Sigmoid colon (tissue), 7 donors: ENCODE data around the gene PUM1. TPM values are rescaled to one million over a fixed set of nuclear protein-coding genes. Genes with fewer than 3 reads are reported as not detected.

ENCODE experiments used
- DNase-seq: peaks from one replicate; pipeline ENCODE4 v3.0.0-alpha.2; 2019
- H3K27ac ChIP-seq, 4 donors: fragments of 200-600 bp; sonication (generic); one replicate each; pipeline ENCODE4 v1.5.1; 2016 to 2019; ENCODE audit warnings: mild to moderate bottlenecking in 1 of 4
- H3K27me3 ChIP-seq, 3 donors: fragments of 200-600 bp; sonication (generic); one replicate each; pipeline ENCODE4 v1.5.1; 2019; ENCODE audit warnings: mild to moderate bottlenecking in 1 of 3
- H3K36me3 ChIP-seq, 4 donors: fragments of 200-600 bp; sonication (generic); one replicate each; pipeline ENCODE4 v1.5.1; 2016 to 2019
- H3K4me1 ChIP-seq, 4 donors: fragments of 200-600 bp; sonication (generic); one replicate each; pipeline ENCODE4 v1.5.1; 2017 to 2019
- H3K4me3 ChIP-seq, 4 donors: fragments of 200-600 bp; sonication (generic); one replicate each; pipeline ENCODE4 v1.5.1; 2017 to 2019; ENCODE audit warnings: mild to moderate bottlenecking in 2 of 4, moderate library complexity in 1 of 4
- H3K9me3 ChIP-seq, 4 donors: fragments of 200-600 bp in 3 of 4; sonication (generic) in 3 of 4; one replicate each; pipeline versions ENCODE4 v1.5.1 to v1.6.1; 2013 to 2019
- EP300 ChIP-seq, 4 donors: sonication (generic); formaldehyde crosslinking; IDR thresholded peaks; one replicate each; pipeline ENCODE4 v1.6.1; 2017; ENCODE audit warnings: antibody characterized with exemption in 4 of 4
- POLR2A ChIP-seq, 2 donors: fragments of 450-650 bp; IDR thresholded peaks; one replicate each; pipeline ENCODE4 v1.6.1; 2016; ENCODE audit warnings: antibody characterized with exemption in 2 of 2, mild to moderate bottlenecking in 2 of 2, moderate library complexity in 2 of 2
- POLR2AphosphoS5 ChIP-seq, 4 donors: sonication (generic); formaldehyde crosslinking; IDR thresholded peaks; one replicate each; pipeline ENCODE4 v1.6.1; 2017; ENCODE audit warnings: antibody characterized with exemption in 4 of 4
- WGBS, 2 donors: extraction: QIAGEN DNeasy Blood & Tissue Kit; methylation state at CpG; one replicate each; pipeline ENCODE4 v1.1.7; 2013; 5-methylcytosine and 5-hydroxymethylcytosine counted together
- intact Hi-C: fragments of 100-400 bp; cut with DNase I; formaldehyde crosslinking; loops from one replicate; pipeline ENCODE4 v1.15.1; 2023
- polyA plus RNA-seq, 3 donors: library from polyadenylated mRNA; stranded (reverse); fragments of 200-250 nt; gene quantifications; one replicate each; pipeline ENCODE4 v1.2.3, GENCODE V29; 2013
- total RNA-seq, 4 donors: library from RNA; depleted of rRNA; stranded (reverse); fragments of >200 nt; gene quantifications; one replicate each; pipeline ENCODE4 v1.1.0, GENCODE V29; 2016
- TF ChIP-seq, protein P1 (sequence below), 4 experiments: fragments of 450-650 bp in 3 of 4; fragments of 200-600 bp in 1 of 4; IDR thresholded peaks; one replicate each; pipeline ENCODE4 v1.5.1; 2016 to 2019; ENCODE audit warnings: antibody characterized with exemption in 4 of 4, mild to moderate bottlenecking in 3 of 4, moderate library complexity in 2 of 4
- donor health status: healthy with polysubstance abuse.
- donor health status: Bipolar disorder and iron deficiency.
- donor health status: healthy.

PUM1 gene
- total and polyA plus RNA-seq, 7 donors: 16.9 to 89.5 (median 66.4) TPM

DNA sequence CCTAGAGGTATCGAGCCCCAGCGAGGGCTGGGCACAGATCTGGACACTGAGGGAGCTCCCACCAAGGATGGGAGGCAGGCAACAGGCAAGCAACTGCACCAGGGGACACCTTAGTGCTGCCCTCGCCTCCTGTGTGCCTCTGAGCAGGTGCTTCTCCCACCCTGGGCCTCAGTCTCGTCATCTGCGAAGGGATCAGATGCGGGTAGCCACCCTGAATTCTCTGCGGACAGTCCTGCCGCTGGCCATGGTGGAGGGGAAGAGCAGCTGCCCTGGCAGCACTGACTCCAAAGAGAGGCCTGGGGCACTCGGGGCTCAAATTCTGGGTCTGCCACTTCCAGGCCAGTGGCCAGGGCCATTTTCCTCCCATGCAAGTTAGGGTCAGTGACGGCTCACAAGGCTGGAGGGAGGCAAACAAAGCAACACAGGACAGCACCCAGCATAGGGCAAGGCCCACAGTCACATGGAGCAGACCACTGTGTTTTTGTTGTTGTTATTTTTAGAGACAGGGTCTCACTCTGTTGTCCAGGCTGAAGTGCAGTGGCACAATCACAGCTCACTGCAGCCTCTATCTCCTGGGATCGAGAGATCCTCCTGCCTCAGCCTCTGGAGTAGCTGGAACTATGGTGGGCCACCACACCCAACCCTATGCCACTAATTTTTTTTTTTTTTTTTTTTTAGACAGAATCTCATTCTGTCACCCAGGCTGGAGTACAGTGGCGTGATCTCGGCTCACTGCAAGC is 149.9 kb downstream of the PUM1 start:
- WGBS, 2 donors: 92% methylated on average over 13 of the region's 13 CpGs
- no peak overlapping the region for H3K27ac ChIP-seq
- peaks cover 2 to 13% (median 8%) of the 10 kb centered on the region in 4 donors for H3K4me1 ChIP-seq
- DNase-seq: peak; percentile 43
- H3K36me3 ChIP-seq: no peaks in the 10 kb centered on the region
- intact Hi-C loops: no loop called here
- no peak overlapping the region for H3K4me3 ChIP-seq
- no peaks in the 10 kb centered on the region for H3K9me3 ChIP-seq
- no peaks in the 10 kb centered on the region for H3K27me3 ChIP-seq
- TF ChIP-seq POLR2AphosphoS5 (IDR thresholded peaks at IDR 0.05): no peak
- no peak for TF ChIP-seq POLR2A (IDR thresholded peaks at IDR 0.05)
- TF ChIP-seq, protein P1, sequence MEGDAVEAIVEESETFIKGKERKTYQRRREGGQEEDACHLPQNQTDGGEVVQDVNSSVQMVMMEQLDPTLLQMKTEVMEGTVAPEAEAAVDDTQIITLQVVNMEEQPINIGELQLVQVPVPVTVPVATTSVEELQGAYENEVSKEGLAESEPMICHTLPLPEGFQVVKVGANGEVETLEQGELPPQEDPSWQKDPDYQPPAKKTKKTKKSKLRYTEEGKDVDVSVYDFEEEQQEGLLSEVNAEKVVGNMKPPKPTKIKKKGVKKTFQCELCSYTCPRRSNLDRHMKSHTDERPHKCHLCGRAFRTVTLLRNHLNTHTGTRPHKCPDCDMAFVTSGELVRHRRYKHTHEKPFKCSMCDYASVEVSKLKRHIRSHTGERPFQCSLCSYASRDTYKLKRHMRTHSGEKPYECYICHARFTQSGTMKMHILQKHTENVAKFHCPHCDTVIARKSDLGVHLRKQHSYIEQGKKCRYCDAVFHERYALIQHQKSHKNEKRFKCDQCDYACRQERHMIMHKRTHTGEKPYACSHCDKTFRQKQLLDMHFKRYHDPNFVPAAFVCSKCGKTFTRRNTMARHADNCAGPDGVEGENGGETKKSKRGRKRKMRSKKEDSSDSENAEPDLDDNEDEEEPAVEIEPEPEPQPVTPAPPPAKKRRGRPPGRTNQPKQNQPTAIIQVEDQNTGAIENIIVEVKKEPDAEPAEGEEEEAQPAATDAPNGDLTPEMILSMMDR (IDR thresholded peaks at IDR 0.05): no peak
- TF ChIP-seq EP300 (IDR thresholded peaks at IDR 0.05): no peak

DNA sequence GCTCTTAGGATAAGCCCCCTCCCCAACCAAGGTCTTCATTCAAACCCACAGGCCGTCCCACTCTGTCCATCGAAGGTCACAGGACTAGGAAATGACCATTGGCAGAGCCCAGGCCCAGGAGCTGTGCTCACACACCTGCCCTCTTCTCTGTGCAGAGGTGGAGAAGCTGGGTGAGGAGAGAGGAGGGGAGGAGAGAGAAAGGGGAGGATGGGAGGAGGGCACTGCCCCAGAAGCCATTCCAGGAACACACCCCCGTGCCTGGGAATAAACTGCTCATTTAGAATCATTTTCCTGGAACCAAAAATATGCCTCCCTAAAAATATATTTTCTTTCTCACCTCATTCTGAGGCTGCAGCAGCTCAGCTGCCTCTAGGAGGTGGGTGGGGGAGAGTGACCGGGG is 150.6 kb downstream of the PUM1 start:
- Histone ChIP-seq H3K27ac (no peak overlapping the region), H3K4me1 (peaks cover 2 to 15% (median 10%) of the 10 kb centered on the region in 4 donors), H3K9me3 (no peaks in the 10 kb centered on the region), H3K27me3 (no peaks in the 10 kb centered on the region), H3K4me3 (no peak overlapping the region), H3K36me3 (no peaks in the 10 kb centered on the region)
- intact Hi-C loops: no loop called here
- DNase-seq: no peak
- 69 to 84% methylated on average over 4 of the region's 4 CpGs for WGBS, 2 donors
- TF ChIP-seq POLR2AphosphoS5 (IDR thresholded peaks at IDR 0.05) (no peak), EP300 (IDR thresholded peaks at IDR 0.05) (no peak), POLR2A (IDR thresholded peaks at IDR 0.05) (no peak)
- TF ChIP-seq, protein P1 (IDR thresholded peaks at IDR 0.05): no peak

DNA sequence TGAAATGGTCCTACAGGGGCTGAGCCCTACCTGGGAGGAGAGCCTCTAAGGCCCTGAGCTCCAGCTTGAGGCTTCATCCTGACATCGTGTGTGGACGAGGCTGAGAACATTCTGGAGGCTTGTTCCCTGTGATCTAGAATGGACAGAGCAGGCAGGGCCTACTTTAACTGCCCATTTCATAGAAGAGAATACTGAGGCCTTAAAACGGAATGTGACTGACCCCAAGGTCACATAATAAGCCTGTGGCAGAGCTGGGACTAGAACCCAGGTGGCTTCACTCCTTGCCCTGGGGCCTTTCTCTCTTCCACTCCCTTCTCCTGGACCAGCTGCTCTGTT is 151.0 kb downstream of the PUM1 start:
- H3K4me3 ChIP-seq: no peak overlapping the region
- no peaks in the 10 kb centered on the region for H3K9me3 ChIP-seq
- no peaks in the 10 kb centered on the region for H3K27me3 ChIP-seq
- intact Hi-C loops: no loop called here
- H3K36me3 ChIP-seq: no peaks in the 10 kb centered on the region
- TF ChIP-seq, protein P1 (IDR thresholded peaks at IDR 0.05): no peak
- no peak for TF ChIP-seq EP300 (IDR thresholded peaks at IDR 0.05)
- TF ChIP-seq POLR2A (IDR thresholded peaks at IDR 0.05): no peak
- TF ChIP-seq POLR2AphosphoS5 (IDR thresholded peaks at IDR 0.05): no peak
- DNase-seq: no peak
- WGBS, 2 donors: 84 to 92% methylated on average over 3 of the region's 3 CpGs
- H3K27ac ChIP-seq: no peak overlapping the region
- H3K4me1 ChIP-seq: peaks cover 2 to 19% (median 10%) of the 10 kb centered on the region in 4 donors

DNA sequence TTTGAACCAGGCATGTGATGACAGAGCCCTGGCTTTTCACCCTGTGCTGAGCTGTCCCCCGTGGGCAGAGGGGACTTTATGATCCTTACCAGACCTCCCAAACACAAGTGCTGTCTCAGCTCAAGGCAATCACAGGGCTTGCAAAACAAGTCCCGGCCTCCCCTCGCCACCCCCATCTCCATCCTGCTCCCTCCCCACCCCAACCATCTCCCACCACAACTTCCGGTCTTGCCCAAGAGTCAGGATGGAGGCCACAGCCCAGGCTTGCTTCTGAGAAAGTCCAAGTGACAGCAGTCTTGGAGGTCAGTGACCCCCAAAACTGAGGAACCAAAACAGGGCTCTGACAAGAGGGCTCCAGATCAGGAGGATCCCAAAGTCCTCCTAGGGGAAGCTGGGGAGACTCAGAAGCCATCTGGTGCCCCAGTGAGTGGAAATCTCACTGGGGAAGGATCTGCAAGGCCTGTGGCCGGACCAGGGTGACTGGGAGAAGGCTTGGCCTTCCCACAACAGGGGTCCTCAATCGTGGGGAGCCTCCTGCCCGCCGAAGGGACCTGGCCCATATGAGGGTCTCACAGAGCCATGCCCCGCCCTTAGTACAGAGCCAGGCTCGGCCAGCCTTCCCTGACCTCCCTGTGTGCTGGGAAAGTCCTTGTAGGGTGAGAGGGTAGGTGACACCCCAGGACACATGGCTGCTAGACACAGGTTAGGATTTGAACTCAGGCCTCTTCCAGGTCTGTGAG is 152.4 kb downstream of the PUM1 start:
- Histone ChIP-seq H3K36me3 (no peaks in the 10 kb centered on the region), H3K27ac (peak overlapping the region; percentile 26 to 42 (median 39)), H3K9me3 (no peaks in the 10 kb centered on the region), H3K4me1 (peaks cover 2 to 27% (median 17%) of the 10 kb centered on the region in 4 donors), H3K4me3 (no peak overlapping the region), H3K27me3 (no peaks in the 10 kb centered on the region)
- 81 to 86% methylated on average over 10 of the region's 10 CpGs for WGBS, 2 donors
- intact Hi-C loops: no loop called here
- no peak for TF ChIP-seq POLR2AphosphoS5 (IDR thresholded peaks at IDR 0.05)
- no peak for TF ChIP-seq POLR2A (IDR thresholded peaks at IDR 0.05)
- DNase-seq: peak; percentile 83

DNA sequence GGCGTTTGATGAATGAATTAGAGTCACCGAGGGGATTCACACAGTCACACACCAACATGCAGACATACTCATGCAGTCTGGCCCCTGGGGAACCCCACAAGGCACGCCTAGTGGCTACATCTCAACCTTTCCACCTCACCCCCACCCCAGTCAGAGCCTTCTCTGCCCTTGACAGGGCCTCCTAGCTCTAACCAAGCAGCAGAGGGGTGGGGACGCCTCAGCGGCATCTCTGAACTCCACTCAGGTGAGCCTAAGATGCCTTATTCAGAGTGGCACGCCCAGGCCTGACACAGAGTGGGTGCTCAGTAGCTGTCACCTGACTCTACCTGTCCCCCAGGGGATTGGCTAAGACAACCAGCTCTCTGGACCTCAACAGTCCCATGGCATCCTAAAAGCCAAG is 153.3 kb downstream of the PUM1 start:
- no peaks in the 10 kb centered on the region for H3K27me3 ChIP-seq
- intact Hi-C loops: no loop called here
- no peaks in the 10 kb centered on the region for H3K36me3 ChIP-seq
- H3K27ac ChIP-seq: peak overlapping the region in 1 of 4 donors; percentile 28
- peak; percentile 45 for DNase-seq
- WGBS, 2 donors: 85 to 87% methylated on average over 6 of the region's 6 CpGs
- no peak for TF ChIP-seq POLR2AphosphoS5 (IDR thresholded peaks at IDR 0.05)
- TF ChIP-seq EP300 (IDR thresholded peaks at IDR 0.05): no peak
- TF ChIP-seq, protein P1 (IDR thresholded peaks at IDR 0.05): no peak
- no peak for TF ChIP-seq POLR2A (IDR thresholded peaks at IDR 0.05)
- no peaks in the 10 kb centered on the region for H3K9me3 ChIP-seq
- peaks cover 2 to 31% (median 18%) of the 10 kb centered on the region in 4 donors for H3K4me1 ChIP-seq
- H3K4me3 ChIP-seq: no peak overlapping the region
